Stimulated activated naive CD8-positive, alpha-beta T cell treated with anti-CD3 and anti-CD28 coated beads, Interleukin-15, Interleukin-2, amounts not matched to agents 100 U/mL and 50 U/mL, for 24 hours (primary cell): ENCODE data around the gene NKD1.
A peak's percentile ranks its signal among the peaks of the same experiment; 100 is the strongest.
"Not testable (repeated sequence)": the region's sequence is repeated elsewhere in the genome, so short reads cannot be mapped to it uniquely, and the experiment has no call there.

Experiments used
- ATAC-seq: fragments of 150-1000 bp; cut with Tn5 transposase; one replicate; pipeline ENCODE4 v1.10.0; 2021
- DNase-seq: peaks from one replicate; pipeline ENCODE4 v3.0.0; 2021

Gene NKD1

GRCh38 chr16:50548125-50548908 lies at the start of gene NKD1:
Gene NKD1, plus strand, starts transcription at chr16:50548396. Its CDS starts 158 bp downstream, at chr16:50548554.
- DNase-seq (peak; percentile 79), ATAC-seq (peak; percentile 78)

- DNase-seq = no peak
- ATAC-seq = no peak
Observed at GRCh38 chr16:50498431-50499155, 49.6 kb upstream of the NKD1 start.

GRCh38 chr16:50499254-50499653 lies 48.9 kb upstream of the NKD1 start:
- DNase-seq = no peak
- ATAC-seq = no peak

GRCh38 chr16:50500171-50500874 lies 47.9 kb upstream of the NKD1 start:
- no peak for ATAC-seq
- no peak for DNase-seq

- ATAC-seq = no peak
- DNase-seq = no peak
Observed at GRCh38 chr16:50501251-50501650, 46.9 kb upstream of the NKD1 start.

- ATAC-seq (no peak), DNase-seq (no peak)
Observed at GRCh38 chr16:50501986-50502615, 46.1 kb upstream of the NKD1 start.

- ATAC-seq (no peak), DNase-seq (no peak)
Observed at GRCh38 chr16:50502616-50503011, 45.6 kb upstream of the NKD1 start.

GRCh38 chr16:50503868-50504531 lies 44.2 kb upstream of the NKD1 start:
- ATAC-seq, DNase-seq: not testable (repeated sequence)

- DNase-seq = no peak
- no peak for ATAC-seq
Observed at GRCh38 chr16:50505115-50505514, 43.1 kb upstream of the NKD1 start.

- DNase-seq (no peak), ATAC-seq (no peak)
Observed at GRCh38 chr16:50505714-50506542, 42.3 kb upstream of the NKD1 start.

GRCh38 chr16:50506543-50506937 lies 41.7 kb upstream of the NKD1 start:
- ATAC-seq (no peak), DNase-seq (no peak)

- ATAC-seq (no peak), DNase-seq (no peak)
Observed at GRCh38 chr16:50507397-50507796, 40.8 kb upstream of the NKD1 start.

- DNase-seq = peak; percentile 46
- no peak for ATAC-seq
Observed at GRCh38 chr16:50509521-50510341, 38.5 kb upstream of the NKD1 start.

- DNase-seq = no peak
- no peak for ATAC-seq
Observed at GRCh38 chr16:50515218-50515617, 33.0 kb upstream of the NKD1 start.

- DNase-seq (no peak), ATAC-seq (no peak)
Observed at GRCh38 chr16:50516401-50516800, 31.8 kb upstream of the NKD1 start.

GRCh38 chr16:50516890-50517289 lies 31.3 kb upstream of the NKD1 start:
- no peak for ATAC-seq
- DNase-seq = no peak

- no peak for ATAC-seq
Observed at GRCh38 chr16:50517450-50518252, 30.5 kb upstream of the NKD1 start.

GRCh38 chr16:50519001-50519400 lies 29.2 kb upstream of the NKD1 start:
- ATAC-seq (no peak), DNase-seq (no peak)

More at GRCh38 chr16:50517450-50518252, 30.5 kb upstream of the NKD1 start:
- no peak for DNase-seq

GRCh38 chr16:50519602-50520001 lies 28.6 kb upstream of the NKD1 start:
- no peak for ATAC-seq

More at GRCh38 chr16:50519602-50520001, 28.6 kb upstream of the NKD1 start:
- DNase-seq = no peak
